ENCODE data around the gene ANKLE2. TPM values are rescaled to one million over a fixed set of nuclear protein-coding genes. Genes with fewer than 3 reads are reported as not detected.
"Not testable (repeated sequence)": the region's sequence is repeated elsewhere in the genome, so short reads cannot be mapped to it uniquely, and the experiment has no call there.

ANKLE2 gene
- total RNA-seq, 2 experiments from 2014 or later, result 95.7 to 101 TPM

DNA sequence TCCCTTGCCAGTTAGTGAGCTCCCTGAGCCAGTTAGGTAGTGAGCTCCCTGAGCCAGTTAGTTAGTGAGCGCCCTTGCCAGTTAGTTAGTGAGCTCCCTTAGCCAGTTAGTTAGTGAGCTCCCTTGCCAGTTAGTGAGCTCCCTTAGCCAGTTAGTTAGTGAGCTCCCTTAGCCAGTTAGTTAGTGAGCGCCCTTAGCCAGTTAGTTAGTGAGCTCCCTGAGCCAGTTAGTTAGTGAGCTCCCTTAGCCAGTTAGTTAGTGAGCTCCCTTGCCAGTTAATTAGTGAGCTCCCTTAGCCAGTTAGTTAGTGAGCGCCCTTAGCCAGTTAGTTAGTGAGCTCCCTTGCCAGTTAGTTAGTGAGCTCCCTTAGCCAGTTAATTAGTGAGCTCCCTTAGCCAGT lies 69.6 kb downstream of the ANKLE2 start:
- H3K4me3 Mint-ChIP-seq; ATAC-seq; CTCF ChIA-PET; H3K4me1 Mint-ChIP-seq (ENCODE audit: low read depth); H3K9me3 Mint-ChIP-seq (ENCODE audit: insufficient read depth); H3K27me3 Mint-ChIP-seq (ENCODE audit: low read depth); DNase-seq: not testable (repeated sequence)
- Mint-ChIP-seq H3K36me3 (ENCODE audit: low read depth) (peaks cover 27% of the 10 kb centered on the region), H3K27ac (peak overlapping the region; percentile 14)
- POLR2A ChIA-PET, result interaction anchor here (1.1 to 1.3 kb wide), 2 partner anchors 12 to 18 kb away, joined by 3 to 5 read pairs; partner anchors contain the start of gene PGAM5

DNA sequence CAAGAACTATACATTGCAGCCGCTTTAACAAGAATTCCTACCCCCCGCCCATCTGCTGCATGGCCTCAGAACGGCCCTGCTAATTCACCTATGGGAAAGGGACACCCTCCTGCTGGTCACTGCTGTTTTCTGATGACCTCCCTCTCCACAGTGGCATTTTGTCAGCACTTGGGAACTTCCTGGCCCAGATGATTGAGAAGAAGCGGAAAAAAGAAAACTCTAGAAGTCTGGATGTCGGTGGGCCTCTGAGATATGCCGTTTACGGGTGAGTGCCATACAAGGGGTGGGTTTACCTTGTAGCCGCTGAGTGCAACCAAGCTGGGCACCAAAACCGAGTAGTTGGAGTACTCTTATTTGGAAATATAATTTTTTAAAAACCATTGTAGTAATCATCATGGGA lies 71.5 kb downstream of the ANKLE2 start:
- CTCF ChIA-PET, result no interaction called here
- no peaks in the 10 kb centered on the region for H3K27me3 Mint-ChIP-seq (ENCODE audit: low read depth)
- H3K36me3 Mint-ChIP-seq (ENCODE audit: low read depth), result peaks cover 26% of the 10 kb centered on the region
- no peaks in the 10 kb centered on the region for H3K9me3 Mint-ChIP-seq (ENCODE audit: insufficient read depth)
- ATAC-seq (no peak), DNase-seq (no peak)
- H3K4me1 Mint-ChIP-seq (ENCODE audit: low read depth), result peaks cover 20% of the 10 kb centered on the region
- H3K27ac Mint-ChIP-seq, result no peak overlapping the region
- H3K4me3 Mint-ChIP-seq, result peak overlapping the region; percentile 74
- POLR2A ChIA-PET, result no interaction called here

DNA sequence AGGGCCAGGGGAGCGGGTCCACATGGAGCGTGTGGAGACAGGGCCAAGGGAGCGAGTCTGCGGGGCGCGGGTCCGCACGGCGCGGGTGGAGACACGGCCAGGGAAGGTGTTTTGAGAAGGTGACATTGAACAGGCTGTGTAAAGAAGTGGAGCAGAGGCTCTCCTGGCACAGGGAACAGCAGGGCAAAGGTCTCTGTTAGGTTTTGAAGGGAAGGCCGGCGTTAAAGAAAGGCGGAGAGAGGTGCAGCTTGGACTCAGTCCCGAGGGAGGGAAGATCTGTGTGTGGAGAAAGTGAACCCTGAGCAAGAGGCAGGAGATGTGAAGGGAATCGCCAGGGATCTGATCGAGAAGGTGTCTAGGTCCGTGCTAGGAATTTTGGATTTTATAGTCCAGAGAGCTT lies 72.4 kb downstream of the ANKLE2 start:
- no peaks in the 10 kb centered on the region for H3K27me3 Mint-ChIP-seq (ENCODE audit: low read depth)
- H3K4me1 Mint-ChIP-seq (ENCODE audit: low read depth), result peaks cover 22% of the 10 kb centered on the region
- H3K36me3 Mint-ChIP-seq (ENCODE audit: low read depth), result peaks cover 28% of the 10 kb centered on the region
- DNase-seq (no peak), ATAC-seq (no peak)
- ChIA-PET CTCF (no interaction called here), POLR2A (no interaction called here)
- peak overlapping the region; percentile 4 for H3K27ac Mint-ChIP-seq
- H3K9me3 Mint-ChIP-seq (ENCODE audit: insufficient read depth), result no peaks in the 10 kb centered on the region
- H3K4me3 Mint-ChIP-seq, result peak overlapping the region; percentile 74

DNA sequence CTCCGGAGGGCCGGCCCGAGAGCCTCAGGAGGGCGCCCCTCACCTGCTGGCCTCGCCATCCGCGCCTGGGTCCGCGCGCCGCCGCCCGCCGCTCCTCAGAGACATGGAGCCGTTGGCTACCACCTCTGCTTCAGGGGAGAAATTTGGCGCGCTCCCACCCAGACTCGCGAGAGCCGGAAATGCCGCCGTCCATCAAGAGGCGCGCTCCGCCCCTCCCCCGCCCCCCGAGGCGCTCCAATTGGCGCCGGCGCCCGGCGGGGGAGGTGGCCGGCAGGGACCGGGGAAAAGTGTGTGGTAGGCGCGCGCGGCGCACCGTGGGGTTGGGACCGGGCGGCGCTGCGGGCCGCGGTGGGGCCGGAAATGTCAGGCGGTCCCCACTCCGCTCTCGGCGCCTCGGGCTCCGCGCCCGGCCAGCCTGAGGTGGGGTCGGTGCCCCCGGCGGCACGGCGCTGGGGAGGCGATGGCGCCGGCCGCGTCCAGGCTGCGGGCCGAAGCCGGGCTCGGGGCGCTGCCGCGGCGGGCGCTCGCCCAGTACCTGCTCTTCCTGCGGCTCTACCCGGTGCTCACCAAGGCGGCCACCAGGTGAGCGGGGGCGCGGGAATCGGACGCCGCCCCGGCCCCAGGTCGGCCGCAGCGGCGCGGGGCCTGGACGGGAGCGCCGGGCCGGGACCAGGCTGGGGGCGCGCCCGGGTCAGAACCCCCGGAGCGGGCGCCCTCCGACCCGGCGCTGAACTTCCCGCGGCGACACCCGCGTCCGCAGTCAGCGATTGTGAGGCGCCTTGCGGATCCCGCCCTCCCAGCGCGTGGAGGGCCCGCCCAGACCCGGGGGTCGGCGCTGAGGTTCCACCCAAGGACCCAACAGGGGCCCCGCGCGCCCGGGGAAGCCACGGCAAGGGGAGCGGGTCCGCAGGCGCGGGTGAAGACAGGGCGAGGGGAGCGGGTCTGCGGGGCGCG lies 74.1 kb downstream of the ANKLE2 start, which contains the start of the genes POLE and PXMP2:
TSS of gene POLE (minus strand) at position 132 of the 954 bp plus-strand sequence. CDS start at position 105, 27 bp downstream.
TSS of gene PXMP2 (plus strand) at position 377 of the 954 bp plus-strand sequence. CDS start at position 461, 84 bp downstream.
- H3K4me1 Mint-ChIP-seq (ENCODE audit: low read depth), result peaks cover 29% of the 10 kb centered on the region
- H3K4me3 Mint-ChIP-seq, result peak within 1 kb of the TSS; percentile 78
- no peaks in the 10 kb centered on the region for H3K27me3 Mint-ChIP-seq (ENCODE audit: low read depth)
- H3K27ac Mint-ChIP-seq, result peak within 1 kb of the TSS; percentile 90
- ChIA-PET POLR2A (interaction anchor here (1.3 kb wide), 1 partner anchor 23 kb away, joined by 6 read pairs; the partner anchor contains the start of gene PGAM5), CTCF (no interaction called here)
- DNase-seq (peak; percentile 97), ATAC-seq (peak; percentile 94)
- peaks cover 35% of the 10 kb centered on the region for H3K36me3 Mint-ChIP-seq (ENCODE audit: low read depth)
- H3K9me3 Mint-ChIP-seq (ENCODE audit: insufficient read depth), result no peaks in the 10 kb centered on the region

GRCh38 chr12:132686825-132687210 lies 74.8 kb downstream of the ANKLE2 start:
- Mint-ChIP-seq H3K27ac (peak overlapping the region; percentile 90), H3K4me1 (ENCODE audit: low read depth) (peaks cover 29% of the 10 kb centered on the region), H3K9me3 (ENCODE audit: insufficient read depth) (no peaks in the 10 kb centered on the region), H3K27me3 (ENCODE audit: low read depth) (no peaks in the 10 kb centered on the region), H3K4me3 (peak overlapping the region; percentile 78), H3K36me3 (ENCODE audit: low read depth) (peaks cover 34% of the 10 kb centered on the region)
- CTCF ChIA-PET, result no interaction called here
- peak; percentile 67 for ATAC-seq
- DNase-seq, result no peak
- POLR2A ChIA-PET, result interaction anchor here (1.3 kb wide), 1 partner anchor 23 kb away, joined by 6 read pairs; the partner anchor contains the start of gene PGAM5

- Mint-ChIP-seq H3K36me3 (ENCODE audit: low read depth) (peaks cover 29% of the 10 kb centered on the region), H3K4me1 (ENCODE audit: low read depth) (peaks cover 33% of the 10 kb centered on the region), H3K4me3 (peak overlapping the region; percentile 78), H3K27ac (peak overlapping the region; percentile 69), H3K9me3 (ENCODE audit: insufficient read depth) (no peaks in the 10 kb centered on the region), H3K27me3 (ENCODE audit: low read depth) (no peaks in the 10 kb centered on the region)
- ATAC-seq (no peak), DNase-seq (no peak)
- ChIA-PET CTCF (no interaction called here), POLR2A (no interaction called here)
Observed at GRCh38 chr12:132685400-132685799, 76.2 kb downstream of the ANKLE2 start.

GRCh38 chr12:132677492-132677891 lies 84.1 kb downstream of the ANKLE2 start:
- peaks cover 5% of the 10 kb centered on the region for H3K4me1 Mint-ChIP-seq (ENCODE audit: low read depth)
- DNase-seq (no peak), ATAC-seq (no peak)
- POLR2A ChIA-PET, result no interaction called here
- H3K27ac Mint-ChIP-seq, result no peak overlapping the region
- H3K36me3 Mint-ChIP-seq (ENCODE audit: low read depth), result peaks cover 67% of the 10 kb centered on the region
- CTCF ChIA-PET, result no interaction called here
- H3K9me3 Mint-ChIP-seq (ENCODE audit: insufficient read depth), result no peaks in the 10 kb centered on the region
- H3K27me3 Mint-ChIP-seq (ENCODE audit: low read depth), result no peaks in the 10 kb centered on the region
- no peak overlapping the region for H3K4me3 Mint-ChIP-seq

- no peaks in the 10 kb centered on the region for H3K27me3 Mint-ChIP-seq (ENCODE audit: low read depth)
- peaks cover 75% of the 10 kb centered on the region for H3K36me3 Mint-ChIP-seq (ENCODE audit: low read depth)
- H3K4me3 Mint-ChIP-seq, result no peak overlapping the region
- H3K9me3 Mint-ChIP-seq (ENCODE audit: insufficient read depth), result no peaks in the 10 kb centered on the region
- ATAC-seq (no peak), DNase-seq (no peak)
- ChIA-PET CTCF (no interaction called here), POLR2A (no interaction called here)
- no peak overlapping the region for H3K27ac Mint-ChIP-seq
- peaks cover 9% of the 10 kb centered on the region for H3K4me1 Mint-ChIP-seq (ENCODE audit: low read depth)
Observed at GRCh38 chr12:132675757-132676432, 85.7 kb downstream of the ANKLE2 start.

Other genes starting within 250 kb of the ANKLE2 start
- not detected for gene LRCOL1, start 151.2 kb downstream of the ANKLE2 start, total RNA-seq
- not detected for gene P2RX2, start 143.1 kb downstream of the ANKLE2 start, total RNA-seq
- 100 to 1,000 TPM; 200 to 202 TPM for gene POLE, start 74.5 kb downstream of the ANKLE2 start, total RNA-seq
- 10 to 100 TPM; 38.0 to 40.6 TPM for gene PXMP2, start 74.2 kb downstream of the ANKLE2 start, total RNA-seq
- gene PGAM5, start 51.0 kb downstream of the ANKLE2 start, total RNA-seq, result 10 to 100 TPM; 59.3 to 59.8 TPM
- 10 to 100 TPM; 63.7 to 69.3 TPM for gene GOLGA3, start 67.0 kb upstream of the ANKLE2 start, total RNA-seq
- 10 to 100 TPM; 88.0 to 90.6 TPM for gene CHFR, start 125.8 kb upstream of the ANKLE2 start, total RNA-seq
- gene ZNF605, start 194.5 kb upstream of the ANKLE2 start, total RNA-seq, result 1 to 10 TPM; 9.6 to 9.9 TPM
- gene ZNF26, start 224.5 kb upstream of the ANKLE2 start, total RNA-seq, result 10 to 100 TPM; 19.5 to 20.8 TPM